Stimulated activated CD4-positive, alpha-beta T cell treated with anti-CD3 and anti-CD28 coated beads, Interleukin-12 subunit alpha, Interleukin-12 subunit beta, amount 100 ng/mL, for 48 hours (primary cell): ENCODE data around the gene RIT1.

Experiments
- DNase-seq, 3 donors: peaks; one replicate each; pipeline ENCODE4 v3.0.0-alpha.2; 2020; ENCODE audit warnings: low read depth in 2 of 3, low spot score in 1 of 3

RIT1 gene

GRCh38 chr1:155859234-155859829 lies 51.8 kb downstream of the RIT1 start, which contains the start of gene SYT11:
SYT11 (plus strand) TSS chr1:155859567; CDS start chr1:155859762, 195 bp downstream.
- peak; percentile 94 to 96 (median 95) for DNase-seq

DNA sequence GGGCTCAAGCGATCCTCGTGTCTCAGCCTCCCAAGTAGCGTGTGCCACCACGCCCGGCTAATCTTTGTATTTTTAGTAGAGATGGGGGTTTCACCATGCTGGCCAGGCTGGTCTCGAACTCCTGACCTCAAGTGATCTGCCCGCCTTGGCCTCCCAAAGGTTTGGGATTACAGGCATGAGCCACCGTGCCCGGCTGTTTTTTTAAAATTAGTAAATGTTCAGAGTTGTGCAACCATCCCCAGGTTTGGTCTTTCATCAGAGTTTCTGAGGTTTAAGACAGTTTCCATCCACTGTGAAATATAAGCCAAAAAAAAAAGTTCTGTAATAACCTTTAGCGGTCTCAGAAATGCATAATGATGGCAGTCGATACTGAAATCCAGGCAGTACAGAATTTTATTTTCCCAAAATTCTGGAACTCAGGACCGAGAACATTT lies 52.3 kb downstream of the RIT1 start:
- peak in 1 of 3 donors; percentile 31 for DNase-seq

DNA sequence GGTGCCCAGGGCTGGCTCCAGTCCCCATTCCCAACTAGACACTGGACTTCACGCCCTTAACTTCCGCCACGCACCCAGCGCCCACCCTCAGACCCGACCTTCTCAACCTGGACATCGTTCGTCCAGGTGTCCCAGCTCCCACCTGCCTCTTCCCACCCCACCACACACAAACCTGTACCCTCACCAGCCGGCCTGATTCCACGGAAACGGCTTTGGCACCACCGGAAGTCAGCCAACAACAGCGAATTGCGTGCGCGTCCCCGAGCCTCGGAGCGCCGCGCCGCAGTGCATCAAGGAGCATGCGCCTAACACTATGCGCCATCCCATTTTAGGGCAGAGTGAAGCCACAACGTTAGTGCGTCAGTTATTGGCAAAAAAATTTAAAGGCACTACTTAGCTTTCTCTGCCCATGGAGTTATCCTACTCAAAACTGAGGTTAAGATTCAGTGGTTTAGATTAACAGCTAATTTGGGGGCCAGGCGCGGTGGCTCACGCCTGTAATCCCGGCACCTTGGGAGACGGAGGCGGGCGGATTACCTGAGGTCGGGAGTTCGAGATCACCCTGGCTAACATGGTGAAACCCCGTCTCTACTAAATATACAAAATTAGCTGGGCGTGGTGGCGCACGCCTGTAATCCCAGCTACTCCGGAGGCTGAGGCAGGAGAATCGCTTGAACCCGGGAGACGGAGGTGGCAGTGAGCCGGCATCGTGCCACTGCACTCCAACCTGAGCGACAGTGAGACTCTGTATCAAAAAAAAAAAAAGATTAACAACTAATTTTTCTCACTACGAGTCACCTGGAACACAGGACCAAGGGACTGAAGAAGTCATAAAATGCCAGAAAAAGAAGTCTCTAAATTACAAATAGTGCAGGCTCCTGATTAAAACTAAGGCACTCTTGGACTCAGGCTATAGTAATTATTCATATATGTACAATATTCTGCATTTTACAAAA lies 53.9 kb downstream of the RIT1 start, which contains the start of gene GON4L:
TSS of gene GON4L (minus strand) at position 240 of the 956 bp plus-strand sequence. CDS start 3,434 bp downstream, outside the sequence.
- DNase-seq = peak; percentile 79 to 83 (median 82)

DNA sequence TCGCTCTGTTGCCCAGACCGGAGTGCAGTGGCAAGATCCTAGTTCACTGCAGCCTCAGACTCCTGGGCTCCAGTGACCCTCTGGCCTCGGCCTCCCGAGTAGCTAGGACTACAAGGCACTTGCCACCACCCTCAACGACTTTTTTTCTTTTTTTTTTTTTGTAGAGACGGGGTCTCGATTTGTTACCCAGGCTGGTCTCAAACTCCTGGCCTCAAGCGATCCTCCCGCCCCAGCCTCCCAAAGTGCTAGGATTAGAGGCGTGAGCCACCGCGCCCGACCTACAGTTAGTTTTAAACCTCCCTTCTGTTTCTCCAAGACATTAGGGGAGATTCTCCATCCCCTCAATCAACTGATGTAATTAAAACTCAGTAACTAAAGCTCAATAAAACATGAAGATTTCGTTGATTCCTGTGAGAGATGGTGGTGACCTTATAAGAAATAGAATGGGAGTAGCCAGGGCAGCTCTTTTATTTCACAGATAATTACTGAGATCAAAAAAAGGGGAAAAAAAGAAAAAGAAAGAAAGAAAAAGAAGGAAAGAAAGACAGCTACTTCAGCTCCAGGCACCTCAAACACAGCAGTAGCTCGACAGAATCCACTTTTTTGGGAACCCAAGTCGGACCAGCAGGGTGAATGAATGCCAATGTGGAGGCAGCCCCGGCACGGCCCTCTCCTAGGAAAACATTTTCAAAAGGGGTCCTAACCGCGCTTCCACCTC lies 54.7 kb downstream of the RIT1 start:
- no peak for DNase-seq

DNA sequence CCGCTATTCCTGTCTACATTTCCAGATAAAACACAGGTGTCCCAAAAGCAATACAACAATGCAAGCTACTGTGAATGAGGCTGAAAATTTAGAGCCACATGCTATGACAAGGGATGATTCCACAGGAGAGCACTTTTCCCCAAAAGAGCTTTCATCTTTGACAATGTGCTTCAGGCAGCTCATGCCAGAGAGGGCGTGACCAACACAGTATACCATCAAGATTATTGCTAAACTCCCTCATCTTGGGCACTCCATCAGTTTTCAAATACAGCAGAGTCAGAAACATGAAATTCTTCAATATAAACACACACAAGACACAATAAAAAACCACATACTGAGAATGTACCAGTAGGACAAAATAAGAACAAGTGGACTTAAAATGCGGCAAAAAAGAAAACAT lies 60.8 kb downstream of the RIT1 start:
- no peak for DNase-seq

GRCh38 chr1:155847823-155848529 lies 63.2 kb downstream of the RIT1 start:
- DNase-seq = no peak
